ENCODE data around the gene PRDM16. TPM values are rescaled to one million over a fixed set of nuclear protein-coding genes. Genes with fewer than 3 reads are reported as not detected.
A peak's percentile ranks its signal among the peaks of the same experiment; 100 is the strongest.

Gene PRDM16
- total RNA-seq, 1 experiment from 2014 or later, result 0.69 TPM

GRCh38 chr1:3348196-3348865 is 279.3 kb downstream of the PRDM16 start:
- DNase-seq, result no peak
- Histone ChIP-seq H3K27me3 (ENCODE audit: control insufficient read depth, insufficient read depth, low read length) (no peaks in the 10 kb centered on the region), H3K36me3 (replicated peaks; ENCODE audit: control insufficient read depth, insufficient read depth, low read length) (no peaks in the 10 kb centered on the region), H3K4me3 (ENCODE audit: insufficient read depth, low read depth, low read length) (no peak overlapping the region)

- peak; percentile 89 for DNase-seq
- no peaks in the 10 kb centered on the region for H3K36me3 ChIP-seq (replicated peaks; ENCODE audit: control insufficient read depth, insufficient read depth, low read length)
These were observed 280.4 kb downstream of the PRDM16 start for GRCh38 chr1:3349161-3349967.

GRCh38 chr1:3349968-3350299 is 280.9 kb downstream of the PRDM16 start:
- no peak for DNase-seq
- Histone ChIP-seq H3K36me3 (replicated peaks; ENCODE audit: control insufficient read depth, insufficient read depth, low read length) (no peaks in the 10 kb centered on the region), H3K4me3 (ENCODE audit: insufficient read depth, low read depth, low read length) (no peak overlapping the region), H3K27me3 (ENCODE audit: control insufficient read depth, insufficient read depth, low read length) (no peaks in the 10 kb centered on the region)

More at GRCh38 chr1:3349161-3349967, 280.4 kb downstream of the PRDM16 start:
- Histone ChIP-seq H3K4me3 (ENCODE audit: insufficient read depth, low read depth, low read length) (no peak overlapping the region), H3K27me3 (ENCODE audit: control insufficient read depth, insufficient read depth, low read length) (no peaks in the 10 kb centered on the region)

- DNase-seq, result no peak
- Histone ChIP-seq H3K36me3 (replicated peaks; ENCODE audit: control insufficient read depth, insufficient read depth, low read length) (no peaks in the 10 kb centered on the region), H3K27me3 (ENCODE audit: control insufficient read depth, insufficient read depth, low read length) (no peaks in the 10 kb centered on the region), H3K4me3 (ENCODE audit: insufficient read depth, low read depth, low read length) (no peak overlapping the region)
These were observed 281.7 kb downstream of the PRDM16 start for GRCh38 chr1:3350506-3351261.

GRCh38 chr1:3351449-3352298 is 282.7 kb downstream of the PRDM16 start:
- Histone ChIP-seq H3K27me3 (ENCODE audit: control insufficient read depth, insufficient read depth, low read length) (no peaks in the 10 kb centered on the region), H3K4me3 (ENCODE audit: insufficient read depth, low read depth, low read length) (no peak overlapping the region), H3K36me3 (replicated peaks; ENCODE audit: control insufficient read depth, insufficient read depth, low read length) (no peaks in the 10 kb centered on the region)
- DNase-seq, result no peak

GRCh38 chr1:3352299-3352951 is 283.4 kb downstream of the PRDM16 start:
- Histone ChIP-seq H3K36me3 (replicated peaks; ENCODE audit: control insufficient read depth, insufficient read depth, low read length) (no peaks in the 10 kb centered on the region), H3K27me3 (ENCODE audit: control insufficient read depth, insufficient read depth, low read length) (no peaks in the 10 kb centered on the region), H3K4me3 (ENCODE audit: insufficient read depth, low read depth, low read length) (peak overlapping the region; percentile 5; the same call in 1 of the 2 replicates)
- peak; percentile 92 for DNase-seq

- no peak overlapping the region for H3K4me3 ChIP-seq (ENCODE audit: insufficient read depth, low read depth, low read length)
- no peak for DNase-seq
- H3K36me3 ChIP-seq (replicated peaks; ENCODE audit: control insufficient read depth, insufficient read depth, low read length), result no peaks in the 10 kb centered on the region
- H3K27me3 ChIP-seq (ENCODE audit: control insufficient read depth, insufficient read depth, low read length), result no peaks in the 10 kb centered on the region
These were observed 283.9 kb downstream of the PRDM16 start for GRCh38 chr1:3352952-3353331.

GRCh38 chr1:3353876-3354275 is 284.9 kb downstream of the PRDM16 start:
- DNase-seq, result no peak
- Histone ChIP-seq H3K36me3 (replicated peaks; ENCODE audit: control insufficient read depth, insufficient read depth, low read length) (no peaks in the 10 kb centered on the region), H3K27me3 (ENCODE audit: control insufficient read depth, insufficient read depth, low read length) (no peaks in the 10 kb centered on the region), H3K4me3 (ENCODE audit: insufficient read depth, low read depth, low read length) (no peak overlapping the region)

GRCh38 chr1:3355089-3355488 is 286.1 kb downstream of the PRDM16 start:
- Histone ChIP-seq H3K4me3 (ENCODE audit: insufficient read depth, low read depth, low read length) (no peak overlapping the region), H3K36me3 (replicated peaks; ENCODE audit: control insufficient read depth, insufficient read depth, low read length) (no peaks in the 10 kb centered on the region), H3K27me3 (ENCODE audit: control insufficient read depth, insufficient read depth, low read length) (no peaks in the 10 kb centered on the region)
- no peak for DNase-seq

GRCh38 chr1:3355894-3356826 is 287.2 kb downstream of the PRDM16 start:
- Histone ChIP-seq H3K4me3 (ENCODE audit: insufficient read depth, low read depth, low read length) (no peak overlapping the region), H3K36me3 (replicated peaks; ENCODE audit: control insufficient read depth, insufficient read depth, low read length) (no peaks in the 10 kb centered on the region), H3K27me3 (ENCODE audit: control insufficient read depth, insufficient read depth, low read length) (no peaks in the 10 kb centered on the region)
- no peak for DNase-seq

GRCh38 chr1:3356827-3357460 is 287.9 kb downstream of the PRDM16 start:
- Histone ChIP-seq H3K27me3 (ENCODE audit: control insufficient read depth, insufficient read depth, low read length) (no peaks in the 10 kb centered on the region), H3K36me3 (replicated peaks; ENCODE audit: control insufficient read depth, insufficient read depth, low read length) (no peaks in the 10 kb centered on the region), H3K4me3 (ENCODE audit: insufficient read depth, low read depth, low read length) (no peak overlapping the region)
- DNase-seq, result peak; percentile 88

- no peaks in the 10 kb centered on the region for H3K27me3 ChIP-seq (ENCODE audit: control insufficient read depth, insufficient read depth, low read length)
These were observed 288.7 kb downstream of the PRDM16 start for GRCh38 chr1:3357526-3358297.

More at GRCh38 chr1:3357526-3358297, 288.7 kb downstream of the PRDM16 start:
- DNase-seq, result no peak
- H3K36me3 ChIP-seq (replicated peaks; ENCODE audit: control insufficient read depth, insufficient read depth, low read length), result no peaks in the 10 kb centered on the region
- H3K4me3 ChIP-seq (ENCODE audit: insufficient read depth, low read depth, low read length), result no peak overlapping the region

All from H7 (cell line).